HG03521 (cell line): ENCODE measurements around the gene MYBBP1A.

Experiments used
- ATAC-seq: cut with Tn5 transposase; IDR thresholded peaks from one replicate; pipeline ENCODE4 v1.9.1; 2021; ENCODE audit warnings: mild to moderate bottlenecking, moderate library complexity; ENCODE audit not compliant: unreplicated experiment

MYBBP1A gene

GRCh38 chr17:4574448-4575045 lies 19.4 kb upstream of the MYBBP1A start:
- no peak for ATAC-seq

DNA sequence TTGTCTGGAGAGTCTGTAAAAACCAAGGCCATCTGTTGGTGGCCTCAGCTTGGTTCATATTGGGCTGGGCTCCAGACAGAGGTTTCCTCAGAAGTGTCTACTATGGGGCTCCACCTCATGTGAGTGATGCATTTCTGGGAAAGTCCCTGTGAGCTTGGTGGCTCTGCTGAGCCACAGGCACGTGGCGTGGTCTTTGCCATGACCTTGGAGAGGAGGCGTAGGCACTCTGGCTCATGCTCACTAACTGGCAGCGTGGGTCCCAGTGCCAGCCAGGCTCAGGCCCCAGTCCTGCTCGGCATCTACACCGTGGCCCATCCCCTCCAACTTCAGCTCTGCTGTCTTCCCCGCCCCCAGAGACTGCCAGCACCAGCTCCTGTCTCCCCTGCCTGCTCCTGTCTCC lies 18.5 kb upstream of the MYBBP1A start:
- ATAC-seq, result no peak

- no peak for ATAC-seq
Observed at GRCh38 chr17:4573115-4573514, 17.9 kb upstream of the MYBBP1A start.

- ATAC-seq, result no peak
Observed at GRCh38 chr17:4572131-4572530, 16.9 kb upstream of the MYBBP1A start.

GRCh38 chr17:4569591-4569990 lies 14.4 kb upstream of the MYBBP1A start:
- ATAC-seq, result no peak

DNA sequence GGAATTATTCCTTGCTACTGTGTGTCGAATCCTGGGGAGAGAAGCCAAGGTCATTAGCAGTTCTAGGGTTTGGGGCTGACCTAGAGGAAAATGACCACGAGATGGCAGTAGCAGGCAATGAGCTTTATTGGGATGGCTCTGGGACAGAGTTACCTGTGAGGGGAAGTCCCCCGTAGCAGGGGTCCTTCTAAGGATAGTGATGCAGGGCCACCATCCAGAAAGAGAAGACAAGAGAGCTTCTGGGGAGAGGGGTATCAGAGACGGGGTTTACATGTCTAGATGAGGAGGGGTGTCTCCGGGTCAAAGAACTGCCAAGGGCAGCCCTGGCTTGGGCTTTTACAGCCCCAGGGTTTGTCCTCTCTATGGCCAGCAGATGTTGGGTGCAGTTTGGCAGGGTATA lies 11.6 kb upstream of the MYBBP1A start:
- no peak for ATAC-seq

- no peak for ATAC-seq
Observed at GRCh38 chr17:4565209-4566141, 10.3 kb upstream of the MYBBP1A start.

DNA sequence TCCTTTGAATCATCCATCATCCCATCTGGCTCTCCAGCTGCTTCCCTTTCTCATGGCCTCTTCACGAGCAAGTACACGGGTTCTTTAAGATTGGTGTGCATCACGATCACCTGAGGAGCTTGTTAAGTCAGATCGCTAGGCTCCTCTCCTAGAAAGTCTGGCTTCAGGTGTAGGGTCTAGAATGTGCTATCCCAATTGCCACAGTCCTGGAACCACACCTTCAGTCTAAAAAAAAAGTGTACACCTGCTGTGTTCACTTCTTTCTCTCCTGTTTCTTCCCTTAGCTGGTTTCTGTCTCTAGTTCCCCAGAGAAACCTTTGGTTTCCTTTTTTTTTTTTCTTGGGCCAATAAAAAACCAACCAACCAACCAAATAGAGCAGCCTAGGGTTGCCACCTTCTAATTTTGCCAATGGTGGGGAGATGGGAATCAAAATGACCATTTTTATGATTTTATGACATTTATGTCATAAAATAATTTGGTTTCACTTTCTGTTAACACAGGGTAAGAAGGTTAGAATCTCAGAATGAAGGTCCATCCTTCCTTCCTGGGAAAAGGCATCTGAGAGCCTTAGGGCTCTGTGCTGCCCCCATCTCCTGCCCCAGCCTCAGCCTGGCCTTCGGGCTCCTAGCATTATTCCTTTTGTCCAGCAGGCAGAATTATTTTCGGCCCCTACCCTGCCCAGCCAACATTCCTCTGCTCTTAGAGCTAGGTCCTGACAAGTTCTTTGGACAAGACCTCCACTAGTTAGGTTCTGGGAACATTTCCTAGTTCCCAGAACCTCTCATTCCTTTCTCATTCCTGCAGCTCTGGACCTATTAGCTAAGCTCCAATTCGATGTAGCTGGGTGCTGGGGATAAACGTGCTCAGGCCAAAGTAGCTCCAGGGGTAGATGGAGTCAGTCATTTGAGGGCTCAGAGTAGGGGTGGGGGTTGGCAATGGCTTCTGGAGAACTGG lies 7.1 kb upstream of the MYBBP1A start:
- ATAC-seq, result no peak

DNA sequence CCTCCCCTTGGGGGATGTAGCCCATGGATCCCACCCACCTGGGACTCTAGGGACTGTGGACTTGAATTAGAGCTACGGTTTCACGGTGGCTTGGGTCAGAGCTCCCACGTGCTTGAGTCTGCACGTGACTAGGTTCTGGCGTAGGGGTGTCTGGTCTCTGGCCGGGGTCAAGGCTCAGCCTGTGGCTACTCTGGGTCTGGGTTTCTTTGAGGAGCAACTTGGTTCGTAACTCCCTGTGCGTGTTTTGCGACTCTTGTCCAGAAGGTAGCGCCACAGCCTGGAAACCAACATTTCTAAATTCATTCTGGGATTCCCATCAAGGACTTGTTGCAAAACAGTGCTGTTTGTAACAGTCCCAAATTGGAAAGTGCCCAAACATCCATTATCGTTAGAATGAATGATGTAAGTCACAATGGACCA lies 5.7 kb upstream of the MYBBP1A start:
- ATAC-seq, result no peak

DNA sequence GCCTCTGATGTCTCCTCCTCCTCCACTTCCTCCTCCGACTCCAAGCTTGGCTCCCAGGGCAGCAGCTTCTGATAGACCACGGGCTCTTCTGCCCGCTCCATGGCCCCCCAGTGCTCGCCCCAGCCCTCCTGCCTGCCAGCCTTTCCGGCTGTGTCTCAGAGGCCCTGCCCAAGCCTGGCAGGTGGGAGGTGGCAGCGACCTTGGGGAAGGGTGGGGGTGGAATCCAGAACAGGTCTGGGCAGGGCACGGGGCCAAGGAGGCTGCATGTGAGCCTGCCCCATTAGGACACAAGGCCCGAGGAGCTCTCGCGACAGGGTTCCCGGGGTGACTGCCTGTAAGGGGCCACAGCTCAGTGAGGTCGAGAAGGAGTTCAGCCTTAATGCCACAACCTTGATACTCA lies 5.2 kb upstream of the MYBBP1A start, which contains the start of gene GGT6:
Gene GGT6, minus strand, starts transcription at position 157 of the 400 bp plus-strand sequence. Its CDS starts 56 bp downstream, at position 101.
- ATAC-seq, result no peak

DNA sequence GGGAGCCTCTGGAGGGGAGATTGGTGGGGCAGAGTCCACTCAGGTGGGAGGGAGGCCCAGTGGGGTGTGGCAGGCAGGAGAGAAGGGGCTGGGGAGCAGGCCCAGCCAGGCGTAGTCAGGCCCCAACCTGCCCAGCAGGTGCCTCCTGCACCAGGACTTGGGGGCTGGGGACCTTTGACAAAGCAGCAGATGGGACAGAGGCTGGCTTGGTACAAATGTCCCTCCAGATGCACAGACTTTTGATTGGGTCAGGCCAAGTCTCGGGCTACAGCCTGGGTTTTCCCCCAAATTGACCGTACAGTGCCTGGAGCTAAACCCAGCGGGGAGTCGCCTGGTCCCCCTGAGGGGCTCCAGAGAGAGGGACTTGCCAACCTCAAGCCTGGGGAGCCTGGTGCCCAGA lies 4.8 kb upstream of the MYBBP1A start:
- no peak for ATAC-seq

DNA sequence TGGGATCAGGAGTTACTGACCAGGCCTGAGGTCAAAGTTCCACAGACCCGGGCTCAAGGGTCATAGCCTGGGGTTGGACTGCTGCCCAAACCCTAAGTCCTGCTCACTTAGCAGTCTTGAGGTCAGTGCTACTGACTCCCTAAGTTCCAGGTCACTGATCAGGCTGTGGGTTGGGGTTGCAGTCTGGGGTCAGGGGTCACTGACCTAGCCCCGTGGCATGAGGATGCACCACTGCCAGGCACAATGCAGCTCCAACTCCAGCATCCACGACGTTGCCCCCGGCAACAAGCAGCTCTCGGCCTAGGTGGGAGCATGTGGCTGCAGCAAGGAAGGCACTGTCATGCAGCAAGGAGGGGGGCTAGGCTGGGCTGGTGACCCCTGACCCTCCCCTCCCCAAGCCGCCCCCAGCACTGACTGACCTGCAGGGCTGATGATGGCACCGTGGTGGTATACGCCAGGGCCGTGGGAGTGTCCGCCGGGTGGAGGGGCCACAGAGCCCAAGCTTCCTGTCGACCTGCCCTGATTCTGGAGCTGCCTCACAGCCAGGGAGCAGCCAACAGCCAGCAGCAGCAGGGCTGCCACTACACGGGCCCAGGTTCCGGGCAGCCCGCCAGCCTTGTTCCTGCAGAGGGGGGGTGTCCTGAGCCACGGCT lies 4.1 kb upstream of the MYBBP1A start:
- ATAC-seq, result no peak

DNA sequence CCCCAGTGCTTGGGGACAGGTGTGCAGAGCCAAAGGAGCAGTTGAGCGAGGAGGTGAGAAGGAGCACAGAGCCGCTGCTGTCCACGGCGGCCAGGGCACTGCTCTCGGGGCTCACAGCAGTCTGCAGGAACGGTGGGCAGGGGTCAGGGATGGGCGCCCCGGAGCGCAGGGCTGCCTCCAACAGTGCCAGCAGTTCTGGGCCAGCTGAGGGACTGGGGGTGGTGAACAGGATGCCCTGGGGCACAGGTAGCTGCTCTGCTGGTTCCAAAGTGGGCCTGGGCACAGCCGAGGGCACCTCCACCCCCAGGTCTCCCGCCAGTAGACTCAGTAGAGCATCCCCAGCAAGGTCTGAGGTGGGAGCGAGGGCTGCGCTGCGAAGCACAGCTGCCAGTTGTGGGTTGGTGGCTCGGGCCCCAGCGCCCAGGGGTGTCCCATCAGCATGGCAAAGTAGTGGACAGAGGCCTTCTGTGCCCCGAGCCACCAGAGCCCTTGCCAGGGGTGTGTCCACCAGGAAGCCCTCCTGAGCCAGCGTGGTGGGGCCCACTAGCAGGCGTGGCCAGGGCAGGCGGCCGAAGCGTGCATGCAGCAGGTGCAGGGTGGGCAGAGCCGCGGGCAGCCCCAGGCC lies 3.3 kb upstream of the MYBBP1A start:
- no peak for ATAC-seq

DNA sequence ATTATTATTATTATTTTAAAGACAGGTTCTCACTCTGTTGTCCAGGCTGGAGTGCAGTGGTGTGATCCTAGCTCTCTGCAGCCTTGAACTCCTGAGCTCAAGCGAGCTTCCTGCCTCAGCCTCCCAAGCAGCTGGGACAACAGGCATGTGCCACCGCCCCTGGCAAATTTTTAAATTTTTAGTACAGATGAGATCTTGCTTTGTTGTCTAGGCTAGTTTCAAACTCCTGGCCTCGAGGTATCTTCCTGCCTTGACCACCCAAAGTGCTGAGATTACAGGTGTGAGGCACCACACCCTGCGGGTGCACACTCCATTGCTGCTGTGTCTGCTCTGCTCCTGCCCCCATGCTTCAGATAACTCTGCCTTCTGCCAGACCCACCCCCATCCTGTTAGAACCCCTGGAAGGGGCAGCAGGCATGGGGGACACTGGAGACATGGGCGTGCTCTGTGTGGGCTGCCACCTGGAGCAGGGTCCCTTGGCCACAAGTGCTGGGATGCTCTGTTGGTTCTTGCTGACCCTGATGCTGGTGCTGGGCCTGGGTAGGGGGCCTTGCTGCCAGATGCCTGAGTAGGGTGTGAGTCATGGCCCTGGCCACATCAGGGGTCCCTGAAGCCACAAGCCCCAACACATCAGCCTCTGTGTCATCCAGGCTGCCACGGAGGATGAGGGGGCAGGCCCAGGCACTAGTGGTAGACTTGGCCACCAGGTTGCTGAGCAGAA lies 2.6 kb upstream of the MYBBP1A start:
- no peak for ATAC-seq

GRCh38 chr17:4556996-4557395 lies 1.8 kb upstream of the MYBBP1A start:
- ATAC-seq, result no peak

- ATAC-seq, result no peak
Observed at GRCh38 chr17:4555873-4556759, 932 bp upstream of the MYBBP1A start.

DNA sequence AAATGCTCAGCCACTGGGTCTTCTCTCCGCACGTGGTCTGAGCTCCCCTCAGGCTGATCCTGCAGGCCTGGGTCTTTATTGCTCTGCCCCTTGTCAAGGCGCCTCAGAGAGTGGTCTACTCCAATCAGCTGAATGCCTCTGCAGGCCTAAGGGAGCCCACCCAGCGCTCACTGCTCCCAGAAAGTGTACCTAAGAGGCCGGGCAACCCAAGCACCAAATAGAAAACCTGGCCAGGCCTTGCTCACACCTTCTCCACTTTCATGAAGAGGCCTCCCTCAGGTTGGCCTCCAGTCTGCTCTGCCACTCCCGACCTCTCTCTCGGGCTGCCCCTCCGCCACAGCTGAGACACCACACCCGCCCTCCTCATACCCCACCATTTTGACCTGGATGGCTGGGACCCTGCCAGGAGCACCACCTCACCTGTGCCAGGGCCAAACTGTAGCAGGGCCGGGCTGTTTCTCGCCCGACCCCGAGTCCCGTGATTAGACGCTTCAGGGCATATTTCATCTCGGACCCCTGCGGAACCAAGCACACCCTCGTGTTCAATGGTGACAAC lies 665 bp downstream of the MYBBP1A start:
- ATAC-seq, result no peak

DNA sequence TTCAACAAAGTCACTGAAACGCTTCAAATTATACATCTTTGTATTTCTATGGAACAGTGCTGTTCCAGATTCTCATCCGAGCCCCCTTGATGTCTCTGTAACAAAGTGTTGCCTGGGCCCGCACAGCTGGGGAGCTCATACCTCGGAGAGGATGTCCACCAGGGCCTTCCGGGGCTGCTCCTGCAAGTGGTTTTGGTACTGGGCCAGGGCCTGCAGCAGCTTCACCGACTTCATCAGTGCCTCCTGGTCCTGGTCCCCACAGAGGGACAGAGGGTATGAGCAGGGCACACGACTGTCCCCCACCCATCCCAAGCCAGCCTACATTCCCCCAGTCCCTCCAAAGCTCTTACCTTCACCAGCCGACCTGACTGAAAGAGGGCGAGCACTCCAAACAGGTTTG lies 1.5 kb downstream of the MYBBP1A start:
- ATAC-seq, result no peak
